OCI-M1 (cell line): ENCODE data around the gene SPATA19.
A peak's percentile ranks its signal among the peaks of the same experiment; 100 is the strongest.

Experiments
- DNase-seq: peaks from one replicate; lab custom pipeline; 2025; lab: John Stamatoyannopoulos, UW

SPATA19 gene

DNA sequence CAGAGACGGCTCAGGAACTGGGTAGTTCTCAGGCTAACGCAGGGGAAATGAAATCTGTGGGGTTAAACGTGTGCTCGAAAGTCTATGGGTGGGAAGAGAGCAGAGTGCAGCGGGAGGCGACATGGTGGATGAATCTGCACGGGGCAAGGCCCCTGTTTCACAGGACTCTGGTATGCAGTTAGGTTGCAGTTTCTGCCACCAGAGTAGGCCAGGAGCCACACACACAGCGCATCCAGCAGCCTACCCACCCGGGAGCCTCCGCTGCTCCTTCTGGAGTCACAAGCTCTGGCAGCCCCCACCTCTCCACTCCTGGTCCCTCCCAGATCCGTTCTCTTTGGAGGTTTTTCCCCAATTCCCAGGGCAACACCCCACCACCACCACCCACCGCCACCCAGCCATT, 27.0 kb downstream of the SPATA19 start:
- no peak for DNase-seq

- no peak for DNase-seq
These were observed 27.9 kb downstream of the SPATA19 start for GRCh38 chr11:133817449-133817848.

GRCh38 chr11:133816146-133816870, 29.0 kb downstream of the SPATA19 start:
- no peak for DNase-seq

GRCh38 chr11:133815636-133816035, 29.7 kb downstream of the SPATA19 start:
- DNase-seq, result no peak

- no peak for DNase-seq
These were observed 30.7 kb downstream of the SPATA19 start for GRCh38 chr11:133814588-133815100.

- DNase-seq, result no peak
These were observed 33.2 kb downstream of the SPATA19 start for GRCh38 chr11:133811850-133812685.

DNA sequence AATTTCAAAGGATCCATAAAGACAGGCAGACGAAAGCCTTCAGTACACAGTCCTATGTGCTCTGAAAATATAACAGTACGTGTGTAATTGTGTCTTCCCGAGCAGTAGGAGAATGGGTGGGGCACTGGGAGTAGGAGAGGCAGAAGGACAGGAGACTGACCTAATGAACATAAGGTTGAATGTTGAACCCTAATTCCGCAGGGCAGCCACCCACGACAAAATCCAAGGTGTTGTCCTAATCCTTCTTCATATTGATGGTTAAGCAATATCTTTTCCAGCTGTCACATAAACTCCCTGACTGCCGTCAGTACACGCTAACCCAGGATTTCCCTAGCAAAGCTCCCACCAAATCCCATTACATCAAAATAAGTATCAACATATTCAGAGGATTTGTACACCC, 34.5 kb downstream of the SPATA19 start:
- no peak for DNase-seq

DNA sequence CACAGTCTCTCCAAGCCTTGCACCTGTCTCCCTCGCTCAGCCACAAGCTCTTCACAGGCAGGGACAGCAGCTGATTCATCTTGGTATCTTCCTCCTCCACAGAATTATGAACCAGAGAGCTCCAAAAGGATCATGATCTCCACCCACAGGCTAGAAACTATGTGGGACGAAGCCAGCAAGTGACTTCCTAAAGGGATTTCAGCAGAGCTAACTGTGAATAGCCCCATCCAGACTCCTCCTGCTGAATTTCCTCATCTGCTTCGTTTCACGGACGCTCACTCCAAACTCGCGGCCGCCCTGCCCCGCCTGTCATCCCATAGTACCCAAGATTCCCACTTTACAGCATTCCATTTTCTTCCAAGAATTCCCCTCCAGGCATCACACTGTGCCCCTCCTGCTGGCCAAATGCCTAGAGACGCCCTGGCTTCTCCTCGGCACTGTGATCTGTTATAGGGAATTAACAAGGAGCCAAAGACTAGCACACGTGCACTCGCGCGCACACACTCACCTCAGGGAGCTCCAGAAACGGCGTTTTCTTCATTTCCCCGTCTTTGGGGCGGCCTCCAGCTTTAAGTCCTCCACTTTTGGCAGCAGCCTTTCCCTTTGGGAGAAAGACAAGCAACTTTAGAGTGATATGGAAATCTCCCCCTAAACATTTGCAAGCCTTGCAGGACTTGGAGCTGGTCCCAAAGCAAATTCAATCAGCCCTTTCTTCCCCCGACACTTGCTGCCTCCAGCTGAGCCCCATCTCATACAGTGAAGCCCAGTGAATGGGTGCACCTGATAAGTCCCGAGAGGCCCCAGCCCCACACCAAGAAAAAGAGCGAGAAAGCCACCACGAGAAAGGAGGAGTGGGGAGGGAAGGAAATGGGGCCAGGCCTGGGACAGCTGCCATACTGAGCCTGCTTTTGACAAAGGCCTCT, 35.5 kb downstream of the SPATA19 start:
- no peak for DNase-seq

DNA sequence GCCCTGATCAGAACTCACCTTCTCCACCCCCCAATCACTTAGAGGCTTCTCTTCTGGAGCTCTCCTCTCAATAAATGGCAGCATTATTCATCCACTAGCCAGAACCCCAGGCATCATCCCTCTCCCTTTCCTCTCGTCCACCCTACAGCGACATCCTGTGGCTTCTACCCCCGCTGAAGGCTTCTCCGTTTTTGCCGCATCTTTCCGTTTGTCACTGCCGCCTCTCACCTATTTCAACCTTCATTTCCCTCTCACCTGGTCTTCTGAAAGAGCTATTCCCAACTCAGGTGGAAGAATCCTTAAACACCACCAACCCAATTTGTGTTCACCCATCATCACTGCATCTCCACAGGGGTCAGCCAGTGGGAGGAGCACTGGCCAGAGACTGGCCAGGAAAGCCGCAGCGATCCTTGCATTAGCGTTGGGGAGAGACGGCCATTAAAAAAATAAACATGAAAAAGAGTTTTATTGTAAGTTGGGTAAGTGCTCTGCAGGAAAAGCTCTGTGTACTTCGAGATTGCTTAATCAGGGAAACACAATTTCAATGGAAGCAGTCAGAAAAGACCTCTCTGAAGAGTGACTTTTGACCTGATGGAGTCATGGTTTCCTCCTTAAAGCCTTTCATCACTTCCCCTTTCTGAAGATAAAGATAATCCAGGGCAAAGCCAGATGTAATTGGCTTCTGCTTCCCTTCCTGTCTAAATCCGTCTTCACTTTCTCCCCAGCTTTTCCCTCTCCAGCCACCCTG, 36.7 kb downstream of the SPATA19 start:
- peak; percentile 36 for DNase-seq

GRCh38 chr11:133803026-133803425, 42.3 kb downstream of the SPATA19 start:
- DNase-seq, result no peak

DNA sequence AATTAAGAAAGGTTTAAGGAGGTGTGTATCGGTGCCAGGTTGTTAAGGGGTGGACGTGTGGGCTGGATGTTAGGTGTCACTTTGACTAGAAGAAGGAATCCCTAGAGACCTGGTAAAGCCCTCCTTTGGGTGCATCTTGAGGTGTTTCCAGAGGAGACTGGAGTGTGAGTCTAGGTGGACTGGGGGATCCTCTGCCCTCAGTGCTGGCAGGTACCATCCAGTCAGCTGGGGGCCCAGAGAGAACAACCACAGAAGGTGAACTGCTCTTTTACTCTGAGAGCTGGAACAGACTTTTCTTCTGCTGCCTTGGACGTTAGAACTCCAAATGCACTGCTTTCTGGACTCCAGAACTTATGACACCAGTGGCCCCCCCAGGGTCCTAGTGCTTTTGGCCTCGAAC, 44.0 kb downstream of the SPATA19 start:
- DNase-seq, result no peak

DNA sequence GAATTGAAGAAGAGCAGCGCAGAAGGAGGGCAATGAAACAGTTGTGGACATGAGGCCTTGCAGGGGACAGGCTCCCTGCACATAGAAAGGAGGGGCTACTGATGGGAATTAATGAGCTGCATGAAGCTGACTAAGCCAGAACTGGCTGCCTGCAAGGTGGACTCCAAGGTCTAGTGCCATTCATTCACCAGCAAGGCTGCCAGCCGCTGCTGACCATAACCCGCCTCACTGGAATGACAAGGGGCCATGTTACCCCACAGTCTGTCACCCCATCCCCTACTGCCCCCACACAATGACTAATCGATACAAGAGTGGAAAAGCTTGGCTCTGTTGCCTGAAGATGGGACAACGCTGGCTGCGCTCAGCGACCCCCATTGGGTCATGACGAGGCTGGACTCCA, 44.6 kb downstream of the SPATA19 start:
- no peak for DNase-seq

- DNase-seq, result no peak
These were observed 47.8 kb downstream of the SPATA19 start for GRCh38 chr11:133797554-133797953.

GRCh38 chr11:133796043-133796795, 49.1 kb downstream of the SPATA19 start:
- no peak for DNase-seq

GRCh38 chr11:133795088-133795487, 50.2 kb downstream of the SPATA19 start:
- no peak for DNase-seq

GRCh38 chr11:133794205-133794604, 51.1 kb downstream of the SPATA19 start:
- no peak for DNase-seq

DNA sequence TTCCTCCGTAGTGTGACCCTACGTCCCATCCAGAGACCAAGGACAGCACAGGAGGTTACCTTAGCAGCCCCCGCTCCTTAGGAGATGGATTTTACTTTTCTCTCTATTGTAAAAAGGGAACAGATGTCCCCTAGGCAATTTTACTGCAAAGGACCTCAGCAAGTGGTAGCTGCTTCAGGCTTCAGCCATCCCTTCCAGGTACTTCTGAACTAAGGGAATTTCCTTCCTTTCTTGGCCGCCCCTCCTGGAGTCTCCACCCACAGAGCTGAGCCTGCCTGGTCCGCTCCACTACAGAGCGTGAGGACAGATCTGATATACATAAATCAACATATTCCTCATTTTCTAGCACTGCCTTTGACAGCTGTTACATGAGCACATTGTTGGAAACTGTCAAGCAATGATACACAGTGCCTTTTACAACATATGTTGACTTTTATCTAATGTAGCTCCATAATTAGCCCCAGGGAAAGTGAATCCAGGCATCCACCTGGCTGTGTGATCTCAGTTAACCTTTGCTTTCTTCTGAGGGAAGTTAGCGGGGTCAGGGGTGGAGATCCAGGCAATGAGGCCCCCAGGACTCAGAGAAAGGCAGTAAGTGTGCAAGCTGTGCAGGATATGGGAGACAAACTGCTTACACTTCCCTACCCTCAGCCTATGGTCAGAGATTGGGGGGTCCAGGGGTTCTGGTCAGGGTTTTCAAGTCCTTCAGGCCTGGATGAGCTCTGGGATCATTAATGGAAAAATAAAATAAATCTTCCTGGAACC, 51.9 kb downstream of the SPATA19 start:
- DNase-seq, result no peak

DNA sequence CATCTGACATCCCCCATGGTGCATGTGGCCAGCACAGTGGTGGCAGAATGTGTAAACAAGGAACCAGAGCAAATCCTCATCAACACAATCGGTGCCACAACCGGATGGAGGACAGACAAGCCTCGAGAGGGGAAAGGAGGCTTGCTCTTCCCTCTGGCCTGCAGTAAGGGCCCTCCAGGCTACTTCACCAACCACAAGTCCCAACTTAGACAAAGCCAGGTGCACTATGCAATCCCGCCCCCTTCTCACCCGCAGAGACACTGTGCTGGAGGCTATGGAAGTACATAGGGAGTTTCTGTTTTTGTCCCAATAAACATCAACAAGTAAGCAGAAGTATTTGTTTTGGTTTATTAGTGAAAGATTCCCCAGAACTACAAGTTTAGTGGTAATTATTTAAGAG, 54.3 kb downstream of the SPATA19 start:
- DNase-seq, result no peak
